Measurements from ENCODE around the gene SPTBN1.

Gene SPTBN1

GRCh38 chr2:54609241-54609640, 153.1 kb downstream of the SPTBN1 start:
- no peak overlapping the region for H3K4me3 ChIP-seq (ENCODE audit: low read depth in 1 of 2, low read length in 2 of 2)
- peaks cover 23% of the 10 kb centered on the region for H3K4me1 ChIP-seq (ENCODE audit: insufficient read depth, low read length)
- no peaks in the 10 kb centered on the region for H3K9me3 ChIP-seq (ENCODE audit: low read length)
- H3K27me3 ChIP-seq (ENCODE audit: control insufficient read depth in 1 of 2, insufficient read depth in 2 of 2, low read length in 2 of 2): no peaks in the 10 kb centered on the region
- peaks cover 16% of the 10 kb centered on the region for H3K36me3 ChIP-seq (ENCODE audit: insufficient read depth, low read length)
- H3K27ac ChIP-seq (ENCODE audit: low read depth, low read length): no peak overlapping the region
- no peak overlapping the region for H3K9ac ChIP-seq (ENCODE audit: low read length)

GRCh38 chr2:54609647-54610046, 153.5 kb downstream of the SPTBN1 start:
- H3K4me3 ChIP-seq (ENCODE audit: low read depth in 1 of 2, low read length in 2 of 2): no peak overlapping the region
- H3K9me3 ChIP-seq (ENCODE audit: low read length): no peaks in the 10 kb centered on the region
- no peak overlapping the region for H3K9ac ChIP-seq (ENCODE audit: low read length)
- no peak overlapping the region for H3K27ac ChIP-seq (ENCODE audit: low read depth, low read length)
- H3K36me3 ChIP-seq (ENCODE audit: insufficient read depth, low read length): peaks cover 18% of the 10 kb centered on the region
- peaks cover 19% of the 10 kb centered on the region for H3K4me1 ChIP-seq (ENCODE audit: insufficient read depth, low read length)
- H3K27me3 ChIP-seq (ENCODE audit: control insufficient read depth in 1 of 2, insufficient read depth in 2 of 2, low read length in 2 of 2): no peaks in the 10 kb centered on the region

GRCh38 chr2:54610700-54611099, 154.6 kb downstream of the SPTBN1 start:
- H3K9me3 ChIP-seq (ENCODE audit: low read length): no peaks in the 10 kb centered on the region
- no peak overlapping the region for H3K4me3 ChIP-seq (ENCODE audit: low read depth in 1 of 2, low read length in 2 of 2)
- peaks cover 12% of the 10 kb centered on the region for H3K4me1 ChIP-seq (ENCODE audit: insufficient read depth, low read length)
- H3K36me3 ChIP-seq (ENCODE audit: insufficient read depth, low read length): peaks cover 24% of the 10 kb centered on the region
- no peaks in the 10 kb centered on the region for H3K27me3 ChIP-seq (ENCODE audit: control insufficient read depth in 1 of 2, insufficient read depth in 2 of 2, low read length in 2 of 2)
- no peak overlapping the region for H3K27ac ChIP-seq (ENCODE audit: low read depth, low read length)
- no peak overlapping the region for H3K9ac ChIP-seq (ENCODE audit: low read length)

- no peaks in the 10 kb centered on the region for H3K9me3 ChIP-seq (ENCODE audit: low read length)
- H3K36me3 ChIP-seq (ENCODE audit: insufficient read depth, low read length): peaks cover 36% of the 10 kb centered on the region
- H3K27me3 ChIP-seq (ENCODE audit: control insufficient read depth in 1 of 2, insufficient read depth in 2 of 2, low read length in 2 of 2): no peaks in the 10 kb centered on the region
- no peak overlapping the region for H3K4me3 ChIP-seq (ENCODE audit: low read depth in 1 of 2, low read length in 2 of 2)
- no peak overlapping the region for H3K27ac ChIP-seq (ENCODE audit: low read depth, low read length)
- no peak overlapping the region for H3K9ac ChIP-seq (ENCODE audit: low read length)
- H3K4me1 ChIP-seq (ENCODE audit: insufficient read depth, low read length): peaks cover 16% of the 10 kb centered on the region
Observed at GRCh38 chr2:54611830-54612545, 155.9 kb downstream of the SPTBN1 start.

GRCh38 chr2:54613386-54613785, 157.3 kb downstream of the SPTBN1 start:
- H3K27me3 ChIP-seq (ENCODE audit: control insufficient read depth in 1 of 2, insufficient read depth in 2 of 2, low read length in 2 of 2): no peaks in the 10 kb centered on the region
- H3K9me3 ChIP-seq (ENCODE audit: low read length): no peaks in the 10 kb centered on the region
- no peak overlapping the region for H3K4me3 ChIP-seq (ENCODE audit: low read depth in 1 of 2, low read length in 2 of 2)
- H3K27ac ChIP-seq (ENCODE audit: low read depth, low read length): no peak overlapping the region
- peaks cover 30% of the 10 kb centered on the region for H3K4me1 ChIP-seq (ENCODE audit: insufficient read depth, low read length)
- peaks cover 42% of the 10 kb centered on the region for H3K36me3 ChIP-seq (ENCODE audit: insufficient read depth, low read length)
- H3K9ac ChIP-seq (ENCODE audit: low read length): no peak overlapping the region

GRCh38 chr2:54613794-54614257, 157.7 kb downstream of the SPTBN1 start:
- Histone ChIP-seq H3K9ac (ENCODE audit: low read length) (no peak overlapping the region), H3K4me1 (ENCODE audit: insufficient read depth, low read length) (peaks cover 34% of the 10 kb centered on the region), H3K4me3 (ENCODE audit: low read depth in 1 of 2, low read length in 2 of 2) (no peak overlapping the region), H3K9me3 (ENCODE audit: low read length) (no peaks in the 10 kb centered on the region), H3K27me3 (ENCODE audit: control insufficient read depth in 1 of 2, insufficient read depth in 2 of 2, low read length in 2 of 2) (no peaks in the 10 kb centered on the region), H3K27ac (ENCODE audit: low read depth, low read length) (no peak overlapping the region), H3K36me3 (ENCODE audit: insufficient read depth, low read length) (peaks cover 42% of the 10 kb centered on the region)

- H3K4me1 ChIP-seq (ENCODE audit: insufficient read depth, low read length): peaks cover 44% of the 10 kb centered on the region
- H3K27ac ChIP-seq (ENCODE audit: low read depth, low read length): no peak overlapping the region
- no peak overlapping the region for H3K9ac ChIP-seq (ENCODE audit: low read length)
Observed at GRCh38 chr2:54614819-54615218, 158.7 kb downstream of the SPTBN1 start.

DNA sequence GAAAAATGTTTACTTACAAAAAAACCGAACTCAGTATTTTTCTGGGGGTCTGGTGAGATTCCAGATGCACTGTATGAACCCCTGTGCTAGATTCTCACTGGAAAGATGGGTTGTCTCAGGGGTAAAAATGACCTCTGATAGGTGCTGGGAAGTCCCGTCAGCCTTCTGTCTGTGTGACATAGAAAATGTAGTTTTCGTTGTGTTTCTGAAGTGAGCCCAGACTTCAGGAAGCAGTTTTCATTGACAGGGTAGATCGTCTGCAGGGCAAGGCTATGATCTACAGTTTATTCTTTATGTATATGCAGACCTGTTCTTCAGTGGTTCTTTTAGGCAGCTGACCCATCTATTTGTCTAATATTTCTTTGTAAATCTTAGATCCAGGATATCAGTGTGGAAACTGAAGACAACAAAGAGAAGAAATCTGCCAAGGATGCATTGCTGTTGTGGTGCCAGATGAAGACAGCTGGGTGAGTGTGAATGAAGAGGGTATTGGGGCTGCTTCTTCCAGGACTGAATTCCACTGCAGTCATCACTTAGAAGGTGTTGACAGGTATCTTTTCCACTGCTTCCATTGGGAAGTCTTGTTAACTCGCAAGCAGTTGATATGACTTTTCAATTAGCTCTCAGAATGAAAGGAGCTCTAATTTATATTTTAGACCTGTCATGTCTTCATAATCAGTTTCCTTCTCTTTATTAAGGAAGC, 159.9 kb downstream of the SPTBN1 start:
- Histone ChIP-seq H3K4me1 (ENCODE audit: insufficient read depth, low read length) (peaks cover 44% of the 10 kb centered on the region), H3K4me3 (ENCODE audit: low read depth in 1 of 2, low read length in 2 of 2) (no peak overlapping the region)

More at GRCh38 chr2:54614819-54615218, 158.7 kb downstream of the SPTBN1 start:
- H3K27me3 ChIP-seq (ENCODE audit: control insufficient read depth in 1 of 2, insufficient read depth in 2 of 2, low read length in 2 of 2): no peaks in the 10 kb centered on the region
- peaks cover 42% of the 10 kb centered on the region for H3K36me3 ChIP-seq (ENCODE audit: insufficient read depth, low read length)
- no peak overlapping the region for H3K4me3 ChIP-seq (ENCODE audit: low read depth in 1 of 2, low read length in 2 of 2)
- H3K9me3 ChIP-seq (ENCODE audit: low read length): no peaks in the 10 kb centered on the region

DNA sequence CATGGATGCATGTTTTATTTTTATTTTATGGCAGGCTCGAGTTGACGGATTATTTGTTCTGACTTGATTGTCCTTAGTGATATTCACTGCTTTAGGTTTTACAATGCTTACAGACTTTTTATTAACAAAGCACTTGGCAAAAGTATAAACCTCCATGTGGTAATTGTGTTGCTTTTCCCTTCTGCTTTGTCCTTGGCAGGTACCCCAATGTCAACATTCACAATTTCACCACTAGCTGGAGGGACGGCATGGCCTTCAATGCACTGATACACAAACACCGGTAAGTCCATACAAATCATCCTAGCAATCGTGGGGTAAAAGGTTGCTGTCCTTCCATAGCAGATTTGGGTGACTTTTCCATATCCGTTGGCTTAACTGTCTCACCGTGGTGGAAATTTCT, 161.3 kb downstream of the SPTBN1 start:
- Histone ChIP-seq H3K27ac (ENCODE audit: low read depth, low read length) (peak overlapping the region; percentile 4), H3K9me3 (ENCODE audit: low read length) (no peaks in the 10 kb centered on the region), H3K4me1 (ENCODE audit: insufficient read depth, low read length) (peaks cover 44% of the 10 kb centered on the region), H3K4me3 (ENCODE audit: low read depth in 1 of 2, low read length in 2 of 2) (no peak overlapping the region), H3K36me3 (ENCODE audit: insufficient read depth, low read length) (peaks cover 51% of the 10 kb centered on the region), H3K9ac (ENCODE audit: low read length) (no peak overlapping the region), H3K27me3 (ENCODE audit: control insufficient read depth in 1 of 2, insufficient read depth in 2 of 2, low read length in 2 of 2) (no peaks in the 10 kb centered on the region)

More for the DNA sequence above, 159.9 kb downstream of the SPTBN1 start:
- no peak overlapping the region for H3K27ac ChIP-seq (ENCODE audit: low read depth, low read length)
- H3K27me3 ChIP-seq (ENCODE audit: control insufficient read depth in 1 of 2, insufficient read depth in 2 of 2, low read length in 2 of 2): no peaks in the 10 kb centered on the region
- H3K9me3 ChIP-seq (ENCODE audit: low read length): no peaks in the 10 kb centered on the region
- H3K36me3 ChIP-seq (ENCODE audit: insufficient read depth, low read length): peaks cover 42% of the 10 kb centered on the region
- no peak overlapping the region for H3K9ac ChIP-seq (ENCODE audit: low read length)

- Histone ChIP-seq H3K27ac (ENCODE audit: low read depth, low read length) (peak overlapping the region; percentile 53), H3K9ac (ENCODE audit: low read length) (no peak overlapping the region), H3K36me3 (ENCODE audit: insufficient read depth, low read length) (peaks cover 59% of the 10 kb centered on the region)
Observed at GRCh38 chr2:54618646-54619565, 162.8 kb downstream of the SPTBN1 start.

DNA sequence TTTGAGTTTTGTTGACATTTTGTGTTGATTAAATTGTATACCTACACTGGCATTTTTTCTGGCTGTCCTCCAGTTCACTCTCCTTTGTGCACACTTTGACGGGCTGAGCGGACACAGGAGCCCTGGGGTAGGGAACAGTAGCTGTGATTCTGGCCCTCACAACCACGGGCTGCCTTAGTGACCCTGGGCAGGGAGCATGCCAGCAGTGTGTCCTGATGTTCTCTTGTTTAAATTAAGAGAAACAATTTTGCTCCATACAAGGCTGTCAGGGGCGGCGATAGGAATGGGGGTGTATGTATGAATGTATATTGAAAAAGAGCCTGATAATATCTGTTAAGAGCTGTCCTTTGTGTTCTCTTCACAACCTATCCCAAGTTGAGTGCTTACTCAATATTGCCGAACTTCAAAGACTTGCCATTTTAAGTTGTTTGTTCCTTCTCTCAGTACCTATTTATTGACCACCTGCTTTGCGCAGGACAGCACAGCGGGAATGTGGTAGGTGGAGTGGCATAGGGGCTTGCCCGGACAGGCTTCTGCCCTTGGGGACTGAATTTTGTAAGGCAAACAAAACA, 163.6 kb downstream of the SPTBN1 start:
- Histone ChIP-seq H3K27ac (ENCODE audit: low read depth, low read length) (no peak overlapping the region), H3K4me3 (ENCODE audit: low read depth in 1 of 2, low read length in 2 of 2) (no peak overlapping the region), H3K9me3 (ENCODE audit: low read length) (no peaks in the 10 kb centered on the region), H3K9ac (ENCODE audit: low read length) (no peak overlapping the region), H3K4me1 (ENCODE audit: insufficient read depth, low read length) (peaks cover 33% of the 10 kb centered on the region), H3K27me3 (ENCODE audit: control insufficient read depth in 1 of 2, insufficient read depth in 2 of 2, low read length in 2 of 2) (no peaks in the 10 kb centered on the region), H3K36me3 (ENCODE audit: insufficient read depth, low read length) (peaks cover 59% of the 10 kb centered on the region)

More at GRCh38 chr2:54618646-54619565, 162.8 kb downstream of the SPTBN1 start:
- H3K4me3 ChIP-seq (ENCODE audit: low read depth in 1 of 2, low read length in 2 of 2): no peak overlapping the region
- no peaks in the 10 kb centered on the region for H3K9me3 ChIP-seq (ENCODE audit: low read length)
- H3K27me3 ChIP-seq (ENCODE audit: control insufficient read depth in 1 of 2, insufficient read depth in 2 of 2, low read length in 2 of 2): no peaks in the 10 kb centered on the region
- H3K4me1 ChIP-seq (ENCODE audit: insufficient read depth, low read length): peaks cover 33% of the 10 kb centered on the region

Measured in muscle layer of colon (tissue), 2 donors.